Neural progenitor cell (in vitro differentiated cells): ENCODE measurements around the gene SULT1A1.

Experiments used
- CTCF ChIP-seq: fragments of 200-600 bp; sonication (generic); IDR thresholded peaks from 2 replicates; pipeline ENCODE4 v1.5.1; 2017; ENCODE audit warnings: antibody characterized with exemption, mild to moderate bottlenecking
- EZH2 ChIP-seq: fragments of 200-600 bp; sonication (generic); IDR thresholded peaks from 2 replicates; pipeline ENCODE4 v1.6.1; 2017; ENCODE audit warnings: antibody characterized with exemption, mild to moderate bottlenecking, moderate library complexity

DNA sequence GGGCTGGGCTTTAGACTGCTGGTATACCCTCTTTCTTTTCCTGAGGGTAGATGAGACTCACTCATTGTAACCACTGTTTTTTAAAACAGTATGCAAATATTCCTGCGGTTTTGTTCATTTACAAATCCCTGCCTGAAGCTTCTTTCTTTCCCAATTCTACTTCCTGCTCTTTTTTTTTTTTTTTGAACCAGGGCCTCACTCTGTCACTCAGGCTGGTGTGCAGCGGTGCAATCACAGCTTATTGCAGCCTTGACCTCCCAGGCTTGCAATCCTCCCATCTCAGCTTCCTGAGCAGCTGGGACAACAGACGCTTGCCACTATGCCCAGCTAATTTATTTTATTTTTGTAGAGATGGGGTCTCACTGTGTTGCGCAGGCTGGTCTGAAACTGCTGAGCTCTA lies 8.0 kb upstream of the SULT1A1 start:
- no peak for TF ChIP-seq CTCF
- no peak for TF ChIP-seq EZH2
